H54 (cell line): ENCODE results near the gene MOB1A.
A peak's percentile ranks its signal among the peaks of the same experiment; 100 is the strongest.
"Not testable (repeated sequence)": the region's sequence is repeated elsewhere in the genome, so short reads cannot be mapped to it uniquely, and the experiment has no call there.

Experiments used
- DNase-seq: peaks from one replicate; pipeline ENCODE4 v3.0.0; 2011; ENCODE audit warnings: low spot score, mixed read lengths; ENCODE audit not compliant: insufficient read length
- FAIRE-seq: peaks from 3 replicates; lab custom pipeline; 2011; peaks lifted over from hg19 to GRCh38; lab: Jason Lieb, UNC
- POLR2A ChIP-seq: IDR thresholded peaks from 2 replicates; pipeline ENCODE4 v1.6.1; 2011; ENCODE audit warnings: low read depth, mild to moderate bottlenecking, low read length

The MOB1A gene

GRCh38 chr2:74178211-74179062 lies at the start of gene MOB1A:
Gene MOB1A (minus strand): TSS chr2:74178879. CDS start chr2:74178674, 205 bp downstream.
- peak; percentile 94 for DNase-seq
- TF ChIP-seq POLR2A: peak; percentile 67; the same call in 1 of the 2 replicates
- FAIRE-seq: peak; percentile 95

GRCh38 chr2:74227646-74228045 lies 49.0 kb upstream of the MOB1A start:
- TF ChIP-seq POLR2A: no peak
- FAIRE-seq: no peak
- no peak for DNase-seq

- FAIRE-seq: no peak
- DNase-seq: no peak
- TF ChIP-seq POLR2A: no peak
Observed at GRCh38 chr2:74226648-74227213, 48.1 kb upstream of the MOB1A start.

GRCh38 chr2:74225698-74226459 lies 47.2 kb upstream of the MOB1A start:
- FAIRE-seq (no peak), DNase-seq (no peak)
- no peak for TF ChIP-seq POLR2A

- no peak for TF ChIP-seq POLR2A
- no peak for DNase-seq
- no peak for FAIRE-seq
Observed at GRCh38 chr2:74223941-74224770, 45.5 kb upstream of the MOB1A start.

- FAIRE-seq (no peak), DNase-seq (no peak)
- no peak for TF ChIP-seq POLR2A
Observed at GRCh38 chr2:74222300-74222650, 43.6 kb upstream of the MOB1A start.

GRCh38 chr2:74221604-74222299 lies 43.1 kb upstream of the MOB1A start:
- FAIRE-seq (no peak), DNase-seq (no peak)
- TF ChIP-seq POLR2A: no peak

- TF ChIP-seq POLR2A: no peak
- DNase-seq (no peak), FAIRE-seq (no peak)
Observed at GRCh38 chr2:74221091-74221490, 42.4 kb upstream of the MOB1A start.

GRCh38 chr2:74219846-74220486 lies 41.3 kb upstream of the MOB1A start:
- TF ChIP-seq POLR2A: no peak
- no peak for DNase-seq
- FAIRE-seq: no peak

GRCh38 chr2:74216642-74217041 lies 38.0 kb upstream of the MOB1A start:
- FAIRE-seq: no peak
- TF ChIP-seq POLR2A: no peak
- DNase-seq: no peak

GRCh38 chr2:74215771-74216170 lies 37.1 kb upstream of the MOB1A start:
- FAIRE-seq: not testable (repeated sequence)

GRCh38 chr2:74212702-74213410 lies 34.2 kb upstream of the MOB1A start:
- no peak for TF ChIP-seq POLR2A

More at GRCh38 chr2:74215771-74216170, 37.1 kb upstream of the MOB1A start:
- not testable (repeated sequence) for DNase-seq

More at GRCh38 chr2:74212702-74213410, 34.2 kb upstream of the MOB1A start:
- DNase-seq: no peak
- FAIRE-seq: no peak
